Measurements from ENCODE around the gene SAFB. TPM values are rescaled to one million over a fixed set of nuclear protein-coding genes. Genes with fewer than 3 reads are reported as not detected.

Gene SAFB
- total RNA-seq: 100 to 1,000 TPM in 3 of 4 donors, 10 to 100 TPM in 1; 90.5 to 368 (median 185) TPM

- Histone ChIP-seq H3K27ac (peak within 1 kb of the TSS; percentile 95 to 100 (median 99)), H3K4me1 (peaks cover 32 to 73% (median 55%) of the 10 kb centered on the region in 4 donors), H3K4me3 (peak within 1 kb of the TSS; percentile 87 to 99 (median 98)), H3K36me3 (peaks cover 0 to 27% (median 8%) of the 10 kb centered on the region in 4 donors), H3K27me3 (no peaks in the 10 kb centered on the region), H3K9me3 (no peaks in the 10 kb centered on the region)
- 1% methylated on average over 84 of the region's 116 CpGs; no CpG with 5 or more reads in 1 of the 2 donors for WGBS, 2 donors (ENCODE audit: low coverage in 1 of 2)
- no peak for TF ChIP-seq EP300 (IDR thresholded peaks at IDR 0.05; ENCODE audit: low read depth)
- TF ChIP-seq POLR2AphosphoS5 (IDR thresholded peaks at IDR 0.05): peak; percentile 92 to 97 (median 96)
- peak; percentile 93 for TF ChIP-seq POLR2A (IDR thresholded peaks at IDR 0.05)
- in situ Hi-C loops (cut with MboI; ENCODE audit: low pct_ligation_motif_present in 1 of 4, low pct_unique_long_range_greater_than_20kb in 1 of 4, low sequenced_read_pairs in 3 of 4) (no loop called here), intact Hi-C loops (cut with DNase I; ENCODE audit: low total_unique reads) (no loop called here)
- DNase-seq: peak; percentile 100
Observed at GRCh38 chr19:5622465-5623396, at the start of gene SAFB, which contains the start of gene SAFB2. SAFB (plus strand) TSS chr19:5623083; CDS start chr19:5623206, 123 bp downstream. SAFB2 (minus strand) TSS chr19:5622776; CDS start chr19:5622715, 61 bp downstream.

- H3K4me1 ChIP-seq: peaks cover 4 to 23% (median 9%) of the 10 kb centered on the region in 4 donors
- 82 to 86% methylated on average over 3 to 6 of the region's 6 CpGs for WGBS, 2 donors (ENCODE audit: low coverage in 1 of 2)
- intact Hi-C loops (cut with DNase I; ENCODE audit: low total_unique reads): loop anchor here (10.0 kb wide), 2 partner anchors 361 to 531 kb away; no protein-coding TSS in a partner anchor
- H3K27ac ChIP-seq: no peak overlapping the region
- no peak for DNase-seq
- no peaks in the 10 kb centered on the region for H3K27me3 ChIP-seq
- in situ Hi-C loops (cut with MboI; ENCODE audit: low pct_ligation_motif_present in 1 of 4, low pct_unique_long_range_greater_than_20kb in 1 of 4, low sequenced_read_pairs in 3 of 4): loop anchor here in 1 of 4 donors (25.0 kb wide), 1 partner anchor 513 kb away; no protein-coding TSS in a partner anchor
- H3K4me3 ChIP-seq: no peak overlapping the region
- H3K9me3 ChIP-seq: no peaks in the 10 kb centered on the region
- H3K36me3 ChIP-seq: no peaks in the 10 kb centered on the region
- TF ChIP-seq CTCF (IDR thresholded peaks at IDR 0.05): no peak
Observed at GRCh38 chr19:5575590-5575989, 47.3 kb upstream of the SAFB start.

GRCh38 chr19:5578097-5578846 is 44.6 kb upstream of the SAFB start:
- DNase-seq: peak; percentile 73
- Histone ChIP-seq H3K4me3 (peak overlapping the region in 2 of 4 donors; percentile 14 to 41), H3K27ac (peak overlapping the region; percentile 1 to 64 (median 32)), H3K27me3 (no peaks in the 10 kb centered on the region), H3K4me1 (peaks cover 0 to 9% (median 4%) of the 10 kb centered on the region in 4 donors), H3K36me3 (no peaks in the 10 kb centered on the region), H3K9me3 (no peaks in the 10 kb centered on the region)
- WGBS, 2 donors (ENCODE audit: low coverage in 1 of 2): 22 to 45% methylated on average over 7 to 28 of the region's 28 CpGs
- in situ Hi-C loops (cut with MboI; ENCODE audit: low pct_ligation_motif_present in 1 of 4, low pct_unique_long_range_greater_than_20kb in 1 of 4, low sequenced_read_pairs in 3 of 4): loop anchor here in 1 of 4 donors (25.0 kb wide), 1 partner anchor 516 kb away; no protein-coding TSS in a partner anchor
- TF ChIP-seq CTCF (IDR thresholded peaks at IDR 0.05) (peak; percentile 92 to 100 (median 99)), POLR2AphosphoS5 (IDR thresholded peaks at IDR 0.05) (no peak)
- intact Hi-C loops (cut with DNase I; ENCODE audit: low total_unique reads): loop anchor here (10.0 kb wide), 2 partner anchors 363 to 533 kb away; no protein-coding TSS in a partner anchor

- intact Hi-C loops (cut with DNase I; ENCODE audit: low total_unique reads): loop anchor here (10.0 kb wide), 2 partner anchors 364 to 534 kb away; no protein-coding TSS in a partner anchor
- 92% methylated on average over 6 of the region's 6 CpGs; no CpG with 5 or more reads in 1 of the 2 donors for WGBS, 2 donors (ENCODE audit: low coverage in 1 of 2)
- in situ Hi-C loops (cut with MboI; ENCODE audit: low pct_ligation_motif_present in 1 of 4, low pct_unique_long_range_greater_than_20kb in 1 of 4, low sequenced_read_pairs in 3 of 4): loop anchor here in 1 of 4 donors (25.0 kb wide), 1 partner anchor 517 kb away; no protein-coding TSS in a partner anchor
Observed at GRCh38 chr19:5579286-5579685, 43.6 kb upstream of the SAFB start.

More at GRCh38 chr19:5579286-5579685, 43.6 kb upstream of the SAFB start:
- Histone ChIP-seq H3K9me3 (no peaks in the 10 kb centered on the region), H3K27ac (no peak overlapping the region), H3K4me3 (no peak overlapping the region), H3K36me3 (no peaks in the 10 kb centered on the region), H3K27me3 (no peaks in the 10 kb centered on the region), H3K4me1 (peaks cover 0 to 9% (median 4%) of the 10 kb centered on the region in 4 donors)
- TF ChIP-seq EP300 (IDR thresholded peaks at IDR 0.05; ENCODE audit: low read depth) (no peak), POLR2AphosphoS5 (IDR thresholded peaks at IDR 0.05) (no peak), CTCF (IDR thresholded peaks at IDR 0.05) (no peak), POLR2A (IDR thresholded peaks at IDR 0.05) (no peak)
- no peak for DNase-seq

Data from transverse colon (tissue), 4 donors.